SKM-1 treated with dmso at 0.1 percent for 144 hours (cell line): ENCODE measurements around the gene CXCL16.
"Not testable (repeated sequence)": the region's sequence is repeated elsewhere in the genome, so short reads cannot be mapped to it uniquely, and the experiment has no call there.

Experiments used
- DNase-seq: peaks from one replicate; lab custom pipeline; 2025; ENCODE audit not compliant: unreplicated experiment; lab: John Stamatoyannopoulos, UW

CXCL16 gene

GRCh38 chr17:4722678-4723240 lies 17.0 kb downstream of the CXCL16 start:
- no peak for DNase-seq

- no peak for DNase-seq
These were observed 18.3 kb downstream of the CXCL16 start for GRCh38 chr17:4721203-4722135.

DNA sequence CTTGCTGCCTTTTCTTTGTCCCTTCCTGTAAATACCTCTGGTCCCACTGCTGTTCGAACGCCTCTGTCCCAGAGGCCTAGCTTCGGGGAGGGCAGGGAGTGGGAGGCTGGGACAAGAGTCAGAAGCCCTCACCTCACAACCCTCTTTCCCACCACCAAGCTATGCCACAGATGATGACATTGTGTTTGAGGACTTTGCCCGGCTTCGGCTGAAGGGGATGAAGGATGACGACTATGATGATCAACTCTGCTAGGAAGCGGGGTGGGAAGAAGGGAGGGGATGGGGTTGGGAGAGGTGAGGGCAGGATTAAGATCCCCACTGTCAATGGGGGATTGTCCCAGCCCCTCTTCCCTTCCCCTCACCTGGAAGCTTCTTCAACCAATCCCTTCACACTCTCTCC lies 18.9 kb downstream of the CXCL16 start:
- DNase-seq = no peak

GRCh38 chr17:4719684-4720221 lies 20.0 kb downstream of the CXCL16 start:
- no peak for DNase-seq

- DNase-seq = no peak
These were observed 20.6 kb downstream of the CXCL16 start for GRCh38 chr17:4719146-4719545.

DNA sequence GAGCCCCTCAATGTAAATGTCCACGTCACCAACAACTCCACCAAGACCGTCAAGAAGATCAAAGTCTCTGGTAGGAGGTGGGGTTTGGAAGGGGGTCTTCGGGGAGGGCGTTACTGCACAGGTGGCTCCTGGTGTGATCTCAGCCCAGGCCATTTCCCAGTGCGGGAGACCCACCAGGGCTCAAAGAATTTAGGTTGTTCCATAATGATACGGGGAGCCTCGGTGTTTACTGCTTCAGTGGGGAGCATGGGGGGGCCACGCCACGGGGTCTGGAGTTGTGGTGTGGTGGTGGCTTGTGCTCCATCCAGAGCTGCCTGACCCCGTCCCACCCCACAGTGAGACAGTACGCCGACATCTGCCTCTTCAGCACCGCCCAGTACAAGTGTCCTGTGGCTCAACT lies 21.5 kb downstream of the CXCL16 start:
- no peak for DNase-seq

DNA sequence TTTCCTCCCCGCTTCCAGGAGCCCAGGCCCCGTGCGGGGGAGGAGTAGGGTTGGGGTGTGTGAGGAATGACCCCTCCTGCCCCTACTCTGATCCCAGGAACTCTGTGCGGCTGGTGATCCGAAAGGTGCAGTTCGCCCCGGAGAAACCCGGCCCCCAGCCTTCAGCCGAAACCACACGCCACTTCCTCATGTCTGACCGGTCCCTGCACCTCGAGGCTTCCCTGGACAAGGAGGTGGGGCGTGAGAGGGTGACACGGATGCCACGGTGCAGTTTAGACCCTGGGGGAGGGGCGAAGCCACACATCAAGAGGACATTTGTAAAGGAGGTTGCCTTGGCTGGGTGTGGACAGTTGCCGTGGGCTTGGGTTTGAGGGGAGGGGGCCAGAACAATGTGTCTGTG lies 21.9 kb downstream of the CXCL16 start:
- no peak for DNase-seq

DNA sequence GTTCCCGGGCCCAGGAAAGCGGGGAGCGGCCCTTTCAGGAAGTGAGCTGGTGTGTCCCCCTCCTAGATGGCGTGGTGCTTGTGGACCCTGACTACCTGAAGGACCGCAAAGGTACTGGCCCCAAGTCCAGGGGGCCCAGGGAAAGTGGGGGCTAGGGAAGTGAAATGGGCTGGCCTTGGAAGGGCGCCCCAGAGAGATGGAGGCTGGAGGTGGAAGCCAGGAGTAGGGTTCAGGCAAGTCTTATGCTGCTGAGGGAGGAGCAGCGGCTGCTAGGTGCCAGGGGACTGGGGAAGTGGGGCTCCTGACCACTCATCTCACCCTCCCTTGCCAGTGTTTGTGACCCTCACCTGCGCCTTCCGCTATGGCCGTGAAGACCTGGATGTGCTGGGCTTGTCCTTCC lies 23.6 kb downstream of the CXCL16 start:
- no peak for DNase-seq

GRCh38 chr17:4715063-4715744 lies 24.5 kb downstream of the CXCL16 start:
- DNase-seq = no peak

- DNase-seq = not testable (repeated sequence)
These were observed 25.2 kb downstream of the CXCL16 start for GRCh38 chr17:4714340-4715062.

GRCh38 chr17:4712526-4712925 lies 27.2 kb downstream of the CXCL16 start:
- no peak for DNase-seq

DNA sequence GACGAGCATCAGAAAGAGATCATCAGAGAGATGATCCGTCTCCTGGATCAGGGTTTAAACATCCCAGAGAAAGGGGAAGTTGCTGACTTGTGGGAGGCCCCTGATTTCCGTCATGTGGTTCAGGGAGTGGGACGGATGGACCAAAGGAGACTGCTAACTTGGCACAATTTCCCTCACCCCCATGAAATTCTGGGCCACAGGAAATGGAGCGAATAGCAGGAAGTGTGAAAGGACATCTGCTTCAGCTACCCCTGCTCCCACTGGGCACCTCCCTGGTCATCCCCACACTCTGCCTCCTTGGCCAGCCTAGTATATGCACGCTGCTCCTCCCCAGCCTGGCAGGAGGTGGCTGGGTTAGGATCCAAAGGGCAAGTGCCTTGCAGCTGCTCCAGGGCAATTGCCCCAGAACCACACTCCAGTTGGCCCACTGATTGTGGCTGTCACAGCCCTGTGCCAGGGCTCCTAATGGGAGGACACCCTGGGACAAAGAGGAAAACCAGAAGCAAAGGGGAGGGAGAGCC lies 28.0 kb downstream of the CXCL16 start:
- DNase-seq = peak; percentile 46

DNA sequence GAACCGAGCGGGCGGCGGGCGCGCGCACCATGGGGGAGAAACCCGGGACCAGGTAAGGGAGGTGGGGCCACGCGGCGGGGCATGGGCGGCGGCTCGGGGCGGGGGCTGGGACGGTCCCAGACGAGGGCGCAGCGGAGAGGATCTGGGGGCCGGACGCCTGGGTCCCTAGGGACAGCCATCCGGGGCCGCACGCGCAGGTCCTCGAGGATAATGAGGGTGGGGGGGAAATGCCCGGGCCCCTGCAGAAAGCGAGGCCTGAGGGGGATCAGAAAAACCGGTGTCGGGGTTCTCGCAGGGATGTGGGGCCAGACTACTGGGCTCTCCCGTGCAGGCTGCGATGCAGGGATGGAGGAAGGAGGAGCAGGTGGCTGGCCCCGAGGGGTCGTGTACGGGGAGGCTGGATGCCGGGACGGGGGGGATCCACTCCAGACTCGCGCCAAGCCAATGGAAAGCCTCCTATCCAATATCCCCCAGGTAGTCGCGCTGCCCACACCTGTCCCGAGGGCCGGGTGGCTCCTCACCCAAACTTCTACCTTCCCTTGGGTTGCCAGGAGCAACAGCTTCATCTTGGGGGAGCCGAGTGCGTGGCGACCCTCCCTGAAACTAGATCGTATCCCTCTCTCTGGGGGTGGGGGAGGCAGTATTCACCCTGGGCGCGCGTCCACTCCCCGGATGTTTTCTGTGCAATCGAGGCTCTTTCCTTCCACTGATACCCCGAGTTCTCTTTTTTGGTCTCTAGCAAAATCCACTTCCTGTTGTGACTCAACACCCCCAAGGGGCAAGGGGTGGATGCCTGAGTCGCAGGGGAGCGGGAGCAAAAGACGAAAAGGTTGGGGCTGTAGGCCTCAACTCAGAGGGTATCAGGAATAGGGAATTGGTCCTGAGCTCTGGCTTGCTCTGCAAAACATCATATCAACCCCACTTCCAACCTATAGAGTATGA lies 28.8 kb downstream of the CXCL16 start:
- peak; percentile 40 for DNase-seq

DNA sequence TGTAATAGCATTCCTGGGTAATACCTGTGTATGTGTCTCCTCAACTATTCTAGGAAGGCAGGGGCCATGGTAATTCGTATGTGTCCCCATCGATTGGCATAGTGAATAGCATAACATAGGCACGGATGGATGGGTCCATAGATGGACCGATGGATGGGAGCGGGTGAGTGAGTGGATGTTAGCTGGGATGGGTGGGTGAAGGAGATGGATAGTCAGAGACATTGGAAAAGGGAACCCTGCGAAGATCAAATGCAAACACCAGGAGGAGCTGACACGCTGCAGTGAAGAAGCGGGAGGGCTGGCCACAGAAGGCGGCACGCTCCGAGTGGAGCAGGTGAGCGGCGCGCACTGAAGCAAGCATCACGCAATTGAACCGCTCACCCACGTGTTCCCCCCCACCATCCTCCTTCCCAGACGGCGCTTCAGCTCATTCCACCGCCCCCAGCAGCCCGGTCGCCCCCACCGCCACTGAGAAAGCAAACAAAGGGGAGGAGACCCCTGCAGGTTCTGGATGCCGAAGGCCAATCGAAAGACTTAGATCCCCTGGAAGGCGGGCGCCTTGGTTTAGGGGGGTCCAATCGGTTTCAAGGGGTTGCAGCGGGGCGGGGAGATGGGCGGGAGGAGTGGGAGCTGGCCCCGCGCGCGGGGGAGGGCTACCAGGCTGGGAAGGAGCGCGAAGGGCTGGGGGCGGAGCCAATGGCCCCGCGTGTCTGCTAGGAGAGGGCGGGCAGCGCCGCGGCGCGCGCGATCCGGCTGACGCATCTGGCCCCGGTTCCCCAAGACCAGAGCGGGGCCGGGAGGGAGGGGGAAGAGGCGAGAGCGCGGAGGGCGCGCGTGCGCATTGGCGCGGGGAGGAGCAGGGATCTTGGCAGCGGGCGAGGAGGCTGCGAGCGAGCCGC lies 29.7 kb downstream of the CXCL16 start, which contains the start of gene ARRB2:
Gene ARRB2 (plus strand): TSS at position 839 of the 899 bp plus-strand sequence. CDS start 90 bp downstream, outside the sequence.
- DNase-seq = peak; percentile 78

GRCh38 chr17:4708436-4708835 lies 31.3 kb downstream of the CXCL16 start:
- DNase-seq = no peak

GRCh38 chr17:4706121-4706520 lies 33.6 kb downstream of the CXCL16 start:
- no peak for DNase-seq

GRCh38 chr17:4704991-4705390 lies 34.7 kb downstream of the CXCL16 start:
- DNase-seq = no peak

GRCh38 chr17:4704574-4704907 lies 35.2 kb downstream of the CXCL16 start:
- not testable (repeated sequence) for DNase-seq

- no peak for DNase-seq
These were observed 36.4 kb downstream of the CXCL16 start for GRCh38 chr17:4703330-4703691.
